GM21367 (cell line): ENCODE measurements around the gene AGPAT3.
"Not testable (repeated sequence)": the region's sequence is repeated elsewhere in the genome, so short reads cannot be mapped to it uniquely, and the experiment has no call there.

Source experiments
- ATAC-seq: cut with Tn5 transposase; IDR thresholded peaks from one replicate; pipeline ENCODE4 v1.9.1; 2021; ENCODE audit not compliant: unreplicated experiment

AGPAT3 gene

GRCh38 chr21:43834146-43834905 is 30.7 kb upstream of the AGPAT3 start:
- ATAC-seq: no peak

GRCh38 chr21:43835050-43835449 is 30.0 kb upstream of the AGPAT3 start:
- ATAC-seq: no peak

- ATAC-seq: no peak
These were observed 29.2 kb upstream of the AGPAT3 start for GRCh38 chr21:43835861-43836260.

- ATAC-seq: no peak
These were observed 28.4 kb upstream of the AGPAT3 start for GRCh38 chr21:43836616-43837015.

- no peak for ATAC-seq
These were observed 24.8 kb upstream of the AGPAT3 start for GRCh38 chr21:43840259-43840658.

GRCh38 chr21:43842742-43843141 is 22.3 kb upstream of the AGPAT3 start:
- ATAC-seq: no peak

GRCh38 chr21:43844906-43845305 is 20.1 kb upstream of the AGPAT3 start:
- not testable (repeated sequence) for ATAC-seq

GRCh38 chr21:43845386-43845785 is 19.6 kb upstream of the AGPAT3 start:
- no peak for ATAC-seq

GRCh38 chr21:43846430-43846829 is 18.6 kb upstream of the AGPAT3 start:
- no peak for ATAC-seq

GRCh38 chr21:43847301-43847700 is 17.7 kb upstream of the AGPAT3 start:
- no peak for ATAC-seq

GRCh38 chr21:43848771-43849170 is 16.3 kb upstream of the AGPAT3 start:
- no peak for ATAC-seq

GRCh38 chr21:43849532-43850299 is 15.3 kb upstream of the AGPAT3 start:
- ATAC-seq: no peak

GRCh38 chr21:43850728-43851295 is 14.2 kb upstream of the AGPAT3 start:
- ATAC-seq: no peak

GRCh38 chr21:43851593-43851992 is 13.4 kb upstream of the AGPAT3 start:
- no peak for ATAC-seq

- ATAC-seq: no peak
These were observed 10.9 kb upstream of the AGPAT3 start for GRCh38 chr21:43853851-43854772.

GRCh38 chr21:43854773-43855633 is 10.0 kb upstream of the AGPAT3 start:
- no peak for ATAC-seq

- no peak for ATAC-seq
These were observed 9.1 kb upstream of the AGPAT3 start for GRCh38 chr21:43855955-43856354.

GRCh38 chr21:43858806-43859648 is 6.0 kb upstream of the AGPAT3 start:
- ATAC-seq: no peak

- no peak for ATAC-seq
These were observed 5.2 kb upstream of the AGPAT3 start for GRCh38 chr21:43859747-43860214.
